SK-N-SH (cell line): ENCODE results near the gene STX16. TPM values are rescaled to one million over a fixed set of nuclear protein-coding genes. Genes with fewer than 3 reads are reported as not detected.
A peak's percentile ranks its signal among the peaks of the same experiment; 100 is the strongest.

ENCODE experiments used
- CTCF ChIA-PET: fragments of 300-600, 350-600 bp; formaldehyde crosslinking; extraction: SDS; loops from one replicate; lab custom pipeline; 2021; lab: Yijun Ruan, JAX
- POLR2A ChIA-PET: fragments of 350-600 bp; sonication (Branson Sonifier 250); formaldehyde crosslinking; extraction: SDS; loops from one replicate; lab custom pipeline; 2020; ENCODE audit warnings: antibody characterized with exemption, inconsistent platforms; lab: Yijun Ruan, JAX
- DNase-seq: peaks from one replicate; pipeline ENCODE4 v3.0.0; 2012
- H2AFZ ChIP-seq: fragments of 200-600 bp; sonication (generic); 2 replicates; pipeline ENCODE4 v1.8.1; 2016; ENCODE audit warnings: antibody characterized with exemption, mild to moderate bottlenecking, low read depth
- H3F3A ChIP-seq: fragments of 200-600 bp; sonication (generic); replicated peaks from 2 replicates; pipeline ENCODE3; 2016; ENCODE audit warnings: antibody characterized with exemption, mild to moderate bottlenecking; ENCODE audit not compliant: insufficient read depth
- H3K27ac ChIP-seq, 2 experiments: fragments of 200-500 bp in 1 of 2; fragments of 200-600 bp in 1 of 2; sonication (Bioruptor generic) in 1 of 2; sonication (generic), shearing (Covaris generic) in 1 of 2; 2 replicates each; pipeline versions ENCODE4 v1.5.1 to v1.6.1; 2014 to 2016; ENCODE audit warnings: low read depth in 2 of 2, inconsistent platforms in 1 of 2, low read length in 1 of 2, mild to moderate bottlenecking in 1 of 2, mixed read lengths in 1 of 2
- H3K27me3 ChIP-seq: fragments of 200-600 bp; sonication (generic), shearing (Covaris generic); 2 replicates; pipeline ENCODE4 v1.6.1; 2016; ENCODE audit warnings: mixed run types; ENCODE audit not compliant: insufficient read depth
- H3K36me3 ChIP-seq, 2 experiments: fragments of 200-500 bp in 1 of 2; fragments of 200-600 bp in 1 of 2; sonication (Bioruptor generic) in 1 of 2; sonication (generic) in 1 of 2; replicated peaks in 1 of 2; 2 replicates each; pipeline versions ENCODE3 to v1.5.1; 2014 to 2016; ENCODE audit warnings: low read length in 1 of 2, mild to moderate bottlenecking in 1 of 2; ENCODE audit not compliant: insufficient read depth in 2 of 2, control insufficient read depth in 1 of 2
- H3K4me1 ChIP-seq, 2 experiments: fragments of 200-500 bp in 1 of 2; fragments of 200-600 bp in 1 of 2; sonication (Bioruptor generic) in 1 of 2; sonication (generic), shearing (Covaris generic) in 1 of 2; 2 replicates each; pipeline versions ENCODE4 v1.5.1 to v1.6.1; 2014 to 2016; ENCODE audit warnings: low read depth in 1 of 2, low read length in 1 of 2, mixed run types in 1 of 2; ENCODE audit not compliant: insufficient read depth in 2 of 2, control insufficient read depth in 1 of 2
- H3K4me2 ChIP-seq: fragments of 200-600 bp; sonication (generic), shearing (Covaris generic); 2 replicates; pipeline ENCODE4 v1.6.1; 2017; ENCODE audit warnings: mixed run types
- H3K4me3 ChIP-seq, 2 experiments: fragments of 200-500 bp in 1 of 2; fragments of 200-600 bp in 1 of 2; sonication (Bioruptor generic) in 1 of 2; sonication (generic), shearing (Covaris generic) in 1 of 2; 2 replicates each; pipeline versions ENCODE4 v1.5.1 to v1.8.1; 2014 to 2016; ENCODE audit warnings: low read depth in 2 of 2, inconsistent platforms in 1 of 2, low read length in 1 of 2, mild to moderate bottlenecking in 1 of 2, mixed read lengths in 1 of 2, moderate library complexity in 1 of 2
- H3K79me2 ChIP-seq: fragments of 200-600 bp; sonication (generic); 2 replicates; pipeline ENCODE4 v1.8.1; 2017; ENCODE audit warnings: mild to moderate bottlenecking; ENCODE audit not compliant: insufficient read depth
- H3K9ac ChIP-seq: fragments of 200-600 bp; sonication (generic); 2 replicates; pipeline ENCODE4 v1.6.1; 2017; ENCODE audit warnings: mixed run types
- H3K9me2 ChIP-seq: fragments of 200-600 bp; sonication (generic); 2 replicates; pipeline ENCODE4 v1.6.1; 2017; ENCODE audit warnings: mixed run types
- H3K9me3 ChIP-seq: fragments of 200-600 bp; sonication (generic); 2 replicates; pipeline ENCODE4 v1.6.1; 2017; ENCODE audit warnings: mixed run types, mild to moderate bottlenecking, moderate library complexity
- H4K20me1 ChIP-seq: fragments of 200-600 bp; sonication (generic); 2 replicates; pipeline ENCODE4 v1.6.1; 2017; ENCODE audit warnings: mild to moderate bottlenecking, mixed run types; ENCODE audit not compliant: insufficient read depth
- CHD2 ChIP-seq: fragments of 150-350 bp; IDR thresholded peaks from 2 replicates; pipeline ENCODE4 v1.6.1; 2018; ENCODE audit warnings: low read length; ENCODE audit not compliant: partially characterized antibody
- ELF1 ChIP-seq: IDR thresholded peaks from 2 replicates; pipeline ENCODE4 v1.4.0; 2012
- EZH2phosphoT487 ChIP-seq: fragments of 200-600 bp; sonication (generic); IDR thresholded peaks from 2 replicates; pipeline ENCODE4 v1.6.1; 2017; ENCODE audit warnings: low read depth, mixed run types, mild to moderate bottlenecking, antibody characterized with exemption, moderate library complexity, borderline replicate concordance
- FOSL2 ChIP-seq: IDR thresholded peaks from 2 replicates; pipeline ENCODE4 v1.4.0; 2012; ENCODE audit warnings: low read depth, mild to moderate bottlenecking, moderate library complexity, borderline replicate concordance
- FOXJ3 ChIP-seq: sonication (generic); formaldehyde crosslinking; IDR thresholded peaks from 2 replicates; pipeline ENCODE4 v1.5.1; 2020; ENCODE audit warnings: mild to moderate bottlenecking, missing genetic modification reagents
- FOXM1 ChIP-seq: IDR thresholded peaks from 2 replicates; pipeline ENCODE4 v1.4.0; 2012; ENCODE audit warnings: low read depth, mild to moderate bottlenecking
- GABPA ChIP-seq: IDR thresholded peaks from 2 replicates; pipeline ENCODE4 v1.4.0; 2012; ENCODE audit warnings: low read depth, mild to moderate bottlenecking
- GATA2 ChIP-seq: sonication (generic); formaldehyde crosslinking; IDR thresholded peaks from 2 replicates; pipeline ENCODE4 v1.5.0; 2020; ENCODE audit warnings: mild to moderate bottlenecking, missing genetic modification reagents
- MEF2A ChIP-seq: IDR thresholded peaks from 2 replicates; pipeline ENCODE4 v1.4.0; 2012; ENCODE audit warnings: low read depth, borderline replicate concordance
- NFIC ChIP-seq: IDR thresholded peaks from 2 replicates; pipeline ENCODE4 v1.4.0; 2012; ENCODE audit warnings: borderline replicate concordance
- NRF1 ChIP-seq: IDR thresholded peaks from 2 replicates; pipeline ENCODE4 v1.6.1; 2012; ENCODE audit warnings: low read depth, mild to moderate bottlenecking, low read length
- RCOR1 ChIP-seq: fragments of 150-350 bp; IDR thresholded peaks from 2 replicates; pipeline ENCODE4 v1.6.1; 2017; ENCODE audit warnings: antibody characterized with exemption, low read length
- REST ChIP-seq: IDR thresholded peaks from 2 replicates; pipeline ENCODE4 v1.6.1; 2012; ENCODE audit warnings: mild to moderate bottlenecking, low read depth, low read length, moderate library complexity
- RFX5 ChIP-seq: IDR thresholded peaks from 2 replicates; pipeline ENCODE4 v1.6.1; 2012; ENCODE audit warnings: mild to moderate bottlenecking, improper control_type of control experiment, low read length
- RXRA ChIP-seq: IDR thresholded peaks from 2 replicates; pipeline ENCODE4 v1.4.0; 2012; ENCODE audit warnings: low read depth, mild to moderate bottlenecking, borderline replicate concordance
- SIN3A ChIP-seq: IDR thresholded peaks from 2 replicates; pipeline ENCODE4 v1.6.1; 2012; ENCODE audit warnings: low read depth, mild to moderate bottlenecking, low read length, moderate library complexity, borderline replicate concordance
- TCF12 ChIP-seq: IDR thresholded peaks from 2 replicates; pipeline ENCODE4 v1.4.0; 2012
- TEAD4 ChIP-seq: IDR thresholded peaks from 2 replicates; pipeline ENCODE4 v1.4.0; 2012; ENCODE audit warnings: mild to moderate bottlenecking, borderline replicate concordance; ENCODE audit not compliant: insufficient read depth
- WGBS: methylation state at CpG from one replicate; pipeline ENCODE4 v1.1.6; 2017; ENCODE audit warnings: low lambda C conversion rate; 5-methylcytosine and 5-hydroxymethylcytosine counted together
- polyA plus RNA-seq, 3 experiments: library from polyadenylated mRNA; depleted of rRNA; stranded (reverse); fragments of >200 nt; gene quantifications; 2 replicates each; pipeline ENCODE4 v1.2.3, GENCODE V29; 2012

The STX16 gene
- polyA plus RNA-seq, 1 of the 3 experiments (the other 2 are of a cell fraction) = 63.8 TPM

GRCh38 chr20:58718121-58718563 lies 67.1 kb downstream of the STX16 start:
- Histone ChIP-seq H3K4me3 (no peak overlapping the region), H3K4me2 (no peak overlapping the region), H3K9me2 (no peaks in the 10 kb centered on the region), H3K79me2 (no peaks in the 10 kb centered on the region), H3K9ac (no peak overlapping the region), H3K27ac (no peak overlapping the region), H3K27me3 (no peaks in the 10 kb centered on the region), H4K20me1 (no peaks in the 10 kb centered on the region), H3K9me3 (no peaks in the 10 kb centered on the region), H2AFZ (no peak overlapping the region), H3K36me3 (no peaks in the 10 kb centered on the region), H3F3A (no peaks in the 10 kb centered on the region), H3K4me1 (peaks cover 0 to 5% of the 10 kb centered on the region in 2 experiments; a peak in 1 of 4 replicates)
- CTCF ChIA-PET = interaction anchor here (1.5 to 2.0 kb wide), 2 partner anchors 10 to 14 kb away, joined by 3 to 6 read pairs; no protein-coding TSS in a partner anchor
- TF ChIP-seq FOSL2 = no peak
- TF ChIP-seq FOXJ3 (CRISPR knock-in tag) = no peak
- no peak for TF ChIP-seq GABPA
- TF ChIP-seq NFIC = no peak
- no peak for TF ChIP-seq FOXM1
- TF ChIP-seq CHD2 = no peak
- no peak for TF ChIP-seq RFX5
- TF ChIP-seq RCOR1 = no peak
- no peak for TF ChIP-seq NRF1
- 90% methylated on average over 4 of the region's 15 CpGs for WGBS
- POLR2A ChIA-PET = no interaction called here
- peak; percentile 10 for DNase-seq

GRCh38 chr20:58718729-58719128 lies 67.6 kb downstream of the STX16 start:
- 73% methylated on average over 10 of the region's 10 CpGs for WGBS
- Histone ChIP-seq H3K9ac (no peak overlapping the region), H3K9me3 (no peaks in the 10 kb centered on the region), H3K27ac (no peak overlapping the region), H2AFZ (no peak overlapping the region), H3K27me3 (peaks cover 4% of the 10 kb centered on the region; the same call in 1 of the 2 replicates), H3K79me2 (no peaks in the 10 kb centered on the region), H3K4me3 (no peak overlapping the region), H3K4me2 (no peak overlapping the region), H3F3A (no peaks in the 10 kb centered on the region), H3K9me2 (no peaks in the 10 kb centered on the region), H3K4me1 (peaks cover 0 to 5% of the 10 kb centered on the region in 2 experiments; a peak in 1 of 4 replicates), H4K20me1 (no peaks in the 10 kb centered on the region), H3K36me3 (no peaks in the 10 kb centered on the region)
- CTCF ChIA-PET = interaction anchor here (2.0 kb wide), 1 partner anchor 10 kb away, joined by 6 read pairs; no protein-coding TSS in a partner anchor
- POLR2A ChIA-PET = no interaction called here
- DNase-seq = no peak
- TF ChIP-seq TEAD4 (no peak), SIN3A (no peak), RCOR1 (no peak), FOXJ3 (CRISPR knock-in tag) (no peak)

GRCh38 chr20:58719258-58719657 lies 68.2 kb downstream of the STX16 start:
- Histone ChIP-seq H3K9ac (no peak overlapping the region), H3F3A (no peaks in the 10 kb centered on the region), H3K79me2 (no peaks in the 10 kb centered on the region), H3K36me3 (no peaks in the 10 kb centered on the region), H4K20me1 (no peaks in the 10 kb centered on the region), H3K4me1 (peaks cover 0 to 5% of the 10 kb centered on the region in 2 experiments; a peak in 1 of 4 replicates), H3K27me3 (peaks cover 10% of the 10 kb centered on the region; the same call in 1 of the 2 replicates), H2AFZ (no peak overlapping the region), H3K9me3 (no peaks in the 10 kb centered on the region), H3K4me2 (no peak overlapping the region), H3K4me3 (no peak overlapping the region), H3K9me2 (no peaks in the 10 kb centered on the region), H3K27ac (no peak overlapping the region)
- WGBS = 80% methylated on average over 4 of the region's 7 CpGs
- CTCF ChIA-PET = interaction anchor here (2.0 kb wide), 1 partner anchor 9 kb away, joined by 6 read pairs; no protein-coding TSS in a partner anchor
- TF ChIP-seq ELF1 (no peak), REST (no peak), RXRA (no peak), FOXM1 (no peak), GABPA (no peak), EZH2phosphoT487 (no peak), TCF12 (no peak), MEF2A (no peak), FOXJ3 (CRISPR knock-in tag) (no peak), GATA2 (CRISPR knock-in tag) (no peak)
- no peak for DNase-seq
- POLR2A ChIA-PET = no interaction called here
